GM12801 (cell line): ENCODE data around the gene COG7.

Experiments used
- TF ChIP-seq, protein P1 (sequence below): IDR thresholded peaks from one replicate; pipeline ENCODE4 v1.5.1; 2011; ENCODE audit warnings: control low read depth; ENCODE audit not compliant: insufficient read length; ENCODE audit errors: extremely low read depth

COG7 gene

DNA sequence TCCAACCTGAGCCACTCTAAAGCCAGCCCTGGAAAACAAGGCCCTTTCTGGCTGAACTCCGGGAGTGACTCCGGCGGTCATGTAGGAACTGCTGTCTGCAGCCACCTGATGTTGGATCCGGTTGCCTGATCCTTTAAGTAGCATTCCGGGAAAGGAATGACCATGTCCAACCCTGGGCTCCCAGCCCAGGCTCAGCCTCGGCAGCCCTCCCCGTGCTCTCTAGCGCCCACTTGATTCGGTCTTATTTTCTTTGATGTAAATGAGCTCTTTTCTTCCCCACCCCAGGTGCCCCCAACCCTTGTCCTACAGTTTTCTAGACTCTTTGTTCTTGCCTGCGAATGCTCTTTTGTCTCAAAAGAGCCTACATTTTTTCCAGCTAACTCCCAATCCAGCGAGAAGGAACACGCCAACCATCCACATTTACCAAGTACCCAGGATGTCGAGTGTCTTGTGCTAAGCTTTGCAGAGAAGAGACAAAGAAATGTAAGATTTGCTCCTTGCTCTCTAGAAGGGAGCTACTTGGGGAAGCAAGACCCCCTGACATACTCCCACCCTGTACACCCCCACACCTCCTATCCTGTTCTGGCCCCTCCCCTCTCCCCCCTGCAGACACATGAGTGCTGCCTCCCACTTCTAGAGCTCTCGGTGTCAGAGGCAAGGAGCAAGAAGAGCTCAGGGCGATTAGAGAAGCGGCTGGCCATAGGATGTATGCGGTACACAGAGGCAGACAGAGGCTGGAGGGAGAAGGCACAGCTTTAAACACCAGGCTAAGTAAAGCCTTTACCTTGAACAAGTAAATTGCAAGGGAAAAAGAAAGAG lies 53.8 kb downstream of the COG7 start:
- TF ChIP-seq, protein P1, sequence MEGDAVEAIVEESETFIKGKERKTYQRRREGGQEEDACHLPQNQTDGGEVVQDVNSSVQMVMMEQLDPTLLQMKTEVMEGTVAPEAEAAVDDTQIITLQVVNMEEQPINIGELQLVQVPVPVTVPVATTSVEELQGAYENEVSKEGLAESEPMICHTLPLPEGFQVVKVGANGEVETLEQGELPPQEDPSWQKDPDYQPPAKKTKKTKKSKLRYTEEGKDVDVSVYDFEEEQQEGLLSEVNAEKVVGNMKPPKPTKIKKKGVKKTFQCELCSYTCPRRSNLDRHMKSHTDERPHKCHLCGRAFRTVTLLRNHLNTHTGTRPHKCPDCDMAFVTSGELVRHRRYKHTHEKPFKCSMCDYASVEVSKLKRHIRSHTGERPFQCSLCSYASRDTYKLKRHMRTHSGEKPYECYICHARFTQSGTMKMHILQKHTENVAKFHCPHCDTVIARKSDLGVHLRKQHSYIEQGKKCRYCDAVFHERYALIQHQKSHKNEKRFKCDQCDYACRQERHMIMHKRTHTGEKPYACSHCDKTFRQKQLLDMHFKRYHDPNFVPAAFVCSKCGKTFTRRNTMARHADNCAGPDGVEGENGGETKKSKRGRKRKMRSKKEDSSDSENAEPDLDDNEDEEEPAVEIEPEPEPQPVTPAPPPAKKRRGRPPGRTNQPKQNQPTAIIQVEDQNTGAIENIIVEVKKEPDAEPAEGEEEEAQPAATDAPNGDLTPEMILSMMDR: no peak

DNA sequence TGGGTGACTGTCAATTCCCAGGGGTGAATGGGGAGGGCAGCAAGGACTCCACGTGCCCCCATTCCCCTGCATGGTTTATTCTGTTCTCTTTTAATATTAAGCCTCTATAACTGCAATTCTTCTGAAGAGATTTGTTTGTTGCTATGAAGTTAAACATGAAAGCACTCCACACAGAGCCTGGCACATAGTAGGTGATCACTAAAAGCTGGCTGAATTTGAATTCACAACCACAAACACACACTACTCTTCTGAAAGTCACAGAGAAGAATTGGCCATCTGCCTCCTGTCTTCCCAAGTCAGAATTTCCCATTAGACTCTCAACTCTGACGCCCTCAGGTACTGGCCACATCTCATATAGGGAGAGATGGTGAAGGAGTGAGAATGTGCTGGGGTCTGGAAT lies 55.5 kb downstream of the COG7 start:
- TF ChIP-seq, protein P1: no peak

DNA sequence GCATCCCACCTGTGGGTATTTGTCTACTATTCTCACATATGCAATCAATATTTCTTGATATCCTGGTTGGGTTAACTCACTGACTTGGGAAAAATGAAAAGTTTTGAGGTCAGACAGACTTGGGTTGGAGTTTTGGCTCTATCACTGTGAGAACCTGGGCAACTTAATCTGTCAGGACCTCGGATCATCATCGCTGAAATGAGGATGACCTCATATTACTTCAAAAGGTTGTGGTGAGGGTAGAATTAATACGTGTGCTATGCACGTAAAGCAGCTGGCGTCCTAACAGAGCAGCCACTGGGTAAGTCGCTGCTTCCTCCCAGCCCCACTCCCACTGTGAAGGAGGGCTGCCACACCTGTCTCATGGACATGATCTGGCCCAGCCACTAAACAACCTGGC lies 57.3 kb downstream of the COG7 start:
- TF ChIP-seq, protein P1: no peak

DNA sequence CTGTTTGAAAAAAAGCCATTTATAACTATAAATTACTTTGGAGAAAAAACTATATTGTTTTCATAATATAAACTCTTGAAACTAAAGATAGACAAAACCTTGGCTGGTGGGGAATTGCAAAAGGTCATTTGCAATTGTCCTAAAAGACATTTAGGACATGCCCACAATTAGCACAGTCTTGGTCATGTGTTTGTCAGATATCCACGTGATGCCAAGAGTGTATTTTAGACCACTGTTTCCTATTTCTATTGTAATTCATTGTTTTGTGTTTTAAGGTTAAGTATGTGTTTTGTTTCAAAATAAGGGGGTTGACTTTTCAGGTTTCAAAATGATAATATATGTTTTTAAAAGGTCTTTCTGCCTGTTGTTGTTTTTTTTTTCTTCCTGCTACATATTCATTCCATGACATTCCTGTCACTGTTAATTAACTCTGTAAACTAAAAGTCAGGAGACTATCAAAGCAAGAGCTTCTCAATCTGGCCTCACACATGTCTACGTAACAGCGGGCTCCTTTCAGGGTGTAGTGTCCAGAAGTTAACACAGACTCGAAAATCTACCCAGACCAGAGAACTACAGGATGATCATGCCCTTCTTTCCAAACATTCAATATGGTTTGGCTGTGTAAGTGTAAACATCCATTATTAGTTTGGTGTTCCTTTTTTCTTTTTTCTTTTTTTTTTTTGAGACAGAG lies 58.7 kb downstream of the COG7 start:
- TF ChIP-seq, protein P1: no peak

DNA sequence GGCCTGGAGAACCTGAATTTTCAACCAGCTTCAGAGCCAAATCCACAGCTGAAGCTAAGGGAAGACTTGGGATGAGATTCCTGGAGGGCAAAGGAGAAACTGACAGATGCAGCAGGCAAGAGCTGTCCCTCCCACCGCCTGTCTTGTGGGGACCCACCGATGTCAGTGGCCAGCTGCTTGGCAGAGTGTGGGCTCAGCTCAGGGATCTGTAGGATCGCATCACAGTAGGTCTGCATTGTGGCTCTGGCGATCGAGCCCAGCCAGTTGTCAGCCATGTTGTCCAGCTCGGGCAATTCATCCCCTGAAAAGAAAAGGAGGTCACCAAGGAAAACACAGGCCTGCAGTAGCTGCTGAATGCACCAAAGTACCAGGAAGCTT lies 60.8 kb downstream of the COG7 start:
- TF ChIP-seq, protein P1: no peak

DNA sequence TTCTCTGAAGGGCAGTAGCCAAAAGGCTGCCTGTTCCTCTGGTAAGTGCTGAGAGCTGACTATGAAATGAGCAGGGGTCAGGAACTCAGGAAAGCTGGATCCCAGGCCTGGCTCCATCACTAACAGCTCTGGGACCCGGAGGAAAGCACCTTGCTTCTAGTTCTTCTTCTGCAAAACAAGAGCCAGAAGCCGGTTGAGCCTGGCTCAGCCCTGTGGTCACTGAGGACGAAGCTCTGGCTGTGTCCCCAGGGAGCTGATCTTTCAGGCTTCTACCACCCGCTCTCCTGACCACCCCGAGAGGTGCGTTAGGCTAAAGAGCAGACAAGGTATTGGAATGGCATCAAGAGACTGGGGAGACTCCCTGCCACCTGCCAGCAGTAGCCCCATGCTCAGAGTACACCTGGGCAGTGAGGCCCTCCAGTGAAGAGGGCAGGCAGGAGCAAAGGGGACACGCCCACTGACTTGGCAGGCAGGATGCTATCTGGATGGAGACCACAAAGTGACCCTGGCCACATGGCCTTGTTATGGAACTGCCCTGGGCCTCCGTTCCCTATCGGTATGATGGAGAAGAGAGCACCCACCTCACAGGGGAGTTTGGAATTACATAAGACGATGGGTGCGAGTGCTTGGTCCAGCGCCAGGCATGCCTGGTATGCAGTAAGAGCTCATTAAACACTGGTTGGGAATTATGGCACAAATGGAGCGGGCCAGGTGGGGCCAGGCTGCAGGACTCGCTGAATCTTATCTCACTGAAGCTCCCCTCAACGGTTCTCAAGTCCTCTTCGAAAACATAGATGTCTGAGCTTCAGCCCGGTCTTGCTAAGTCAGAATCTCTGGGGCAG lies 61.4 kb downstream of the COG7 start:
- TF ChIP-seq, protein P1: no peak

DNA sequence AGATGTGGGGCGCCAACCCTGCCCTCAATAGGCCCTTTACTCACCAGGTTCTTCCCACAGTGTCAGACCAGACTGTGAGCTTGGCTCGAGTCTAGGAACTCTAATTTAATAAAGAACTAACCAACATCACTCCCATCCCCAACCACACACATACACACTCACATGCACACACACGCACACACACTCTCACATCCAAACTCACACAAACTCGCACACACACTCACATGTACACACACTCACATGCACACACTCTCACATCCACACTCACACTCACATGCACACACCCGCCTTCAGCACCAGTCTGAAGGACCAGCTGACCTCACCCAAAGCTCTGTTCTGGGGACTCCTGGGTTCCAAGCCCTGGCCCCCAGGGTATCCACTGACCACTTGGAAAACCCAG lies 63.8 kb downstream of the COG7 start:
- TF ChIP-seq, protein P1: no peak
